ENCODE results near the gene C2CD4C.
"Not testable (repeated sequence)": the region's sequence is repeated elsewhere in the genome, so short reads cannot be mapped to it uniquely, and the experiment has no call there.

C2CD4C gene

DNA sequence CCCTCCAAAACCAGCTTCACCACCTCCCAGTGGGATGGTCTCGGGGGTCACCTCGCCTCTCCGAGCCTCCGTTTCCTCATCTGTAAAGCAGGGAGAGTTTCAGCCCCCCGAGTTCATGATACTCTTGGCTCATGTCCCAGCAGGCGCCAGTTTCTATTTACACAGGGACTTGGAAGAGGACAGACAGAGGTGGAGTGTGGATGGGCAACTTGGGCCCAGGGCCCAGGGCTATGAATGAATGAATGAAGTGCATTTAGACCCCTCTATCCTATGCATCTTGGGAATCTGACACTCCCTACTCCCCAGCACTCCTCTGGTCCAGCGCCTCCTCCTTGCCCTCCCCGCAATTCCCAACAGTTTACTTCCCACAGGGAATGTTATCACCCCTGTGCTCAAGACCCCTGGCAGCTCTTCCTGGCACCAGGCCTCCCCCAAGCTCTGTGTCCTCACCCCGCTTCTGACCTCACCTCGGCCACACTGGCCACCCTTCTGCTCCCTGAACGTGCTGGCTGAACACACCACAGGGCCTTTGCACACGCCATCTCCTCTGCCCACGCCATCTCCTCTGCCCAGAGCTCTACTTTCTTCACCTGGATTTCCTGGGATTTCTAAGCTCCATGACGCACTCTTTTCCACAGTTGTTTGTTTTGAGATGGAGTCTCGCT is 4.9 kb upstream of the C2CD4C start:
- no peak for DNase-seq

DNA sequence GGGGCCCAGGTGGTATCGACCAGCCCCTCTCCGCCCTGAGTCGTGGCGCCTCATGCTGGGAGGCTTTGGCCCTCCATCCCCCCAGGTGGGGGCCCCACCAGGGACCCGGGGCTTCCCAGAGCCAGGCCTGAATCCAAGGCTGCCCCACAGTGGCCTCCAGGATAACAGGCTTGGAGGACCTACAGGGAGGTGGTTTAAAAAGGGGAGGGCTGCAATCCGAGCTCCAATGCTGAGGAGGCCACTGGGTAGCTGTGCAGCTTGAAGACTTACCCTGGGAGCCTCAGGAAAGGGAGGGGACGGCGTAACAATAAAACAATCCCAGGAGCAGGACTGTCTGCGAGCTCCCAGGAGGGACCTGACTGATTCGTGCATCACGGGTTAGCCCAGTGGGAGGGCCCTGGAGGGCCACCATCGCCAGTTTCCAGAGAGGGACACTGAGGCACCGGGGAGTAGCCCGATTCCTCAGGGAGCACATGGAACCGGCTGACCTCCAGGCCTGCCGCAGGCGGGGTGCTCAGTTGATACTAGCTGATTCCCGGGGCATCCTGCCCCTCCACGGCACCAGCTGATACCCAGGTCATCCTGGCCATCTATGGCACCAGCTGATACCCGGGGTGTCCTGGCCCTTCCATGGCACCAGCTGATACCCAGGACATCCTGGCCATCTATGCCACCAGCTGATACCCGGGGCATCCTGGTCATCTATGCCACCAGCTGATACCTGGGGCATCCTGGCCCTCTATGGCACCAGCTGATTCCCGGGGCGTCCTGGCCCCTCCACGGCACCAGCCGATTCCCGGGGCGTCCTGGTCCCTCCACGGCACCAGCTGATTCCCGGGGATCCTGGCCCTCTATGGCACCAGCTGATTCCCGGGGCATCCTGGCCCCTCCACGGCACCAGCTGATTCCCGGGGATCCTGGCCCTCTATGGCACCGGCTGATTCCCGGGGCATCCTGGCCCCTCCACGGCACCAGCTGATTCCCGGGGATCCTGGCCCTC is 3.7 kb upstream of the C2CD4C start:
- DNase-seq = no peak

DNA sequence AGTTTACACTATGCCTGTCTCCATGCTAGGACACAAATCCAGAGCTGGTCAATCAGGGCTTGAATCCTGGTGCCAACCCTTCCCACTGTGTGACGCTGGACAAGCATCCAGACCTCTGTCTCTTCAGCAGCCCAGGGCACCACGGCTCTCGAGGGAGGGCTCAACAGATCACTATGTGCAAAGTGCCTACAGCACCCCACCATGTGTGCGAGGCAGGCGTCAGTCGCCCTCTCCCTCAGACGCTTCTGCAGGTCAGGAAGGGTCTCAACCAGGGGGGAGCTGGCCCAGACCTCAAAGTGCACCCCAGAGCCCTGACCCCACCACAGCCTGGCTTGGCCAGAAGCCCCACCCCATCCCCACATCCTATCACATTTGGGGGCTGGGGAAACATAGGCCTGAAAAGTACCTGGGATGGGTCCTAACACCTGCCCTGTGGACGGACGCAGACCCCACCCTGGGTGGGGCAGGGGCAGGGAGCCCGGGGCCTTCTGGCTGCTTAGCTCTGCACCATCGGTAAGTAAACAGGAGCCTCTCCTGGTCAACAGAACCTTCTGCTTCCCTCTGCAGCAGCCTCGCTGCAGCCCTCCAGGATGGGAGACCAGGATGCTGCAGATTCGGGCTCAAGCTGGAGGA is 2.9 kb upstream of the C2CD4C start:
- DNase-seq = no peak

DNA sequence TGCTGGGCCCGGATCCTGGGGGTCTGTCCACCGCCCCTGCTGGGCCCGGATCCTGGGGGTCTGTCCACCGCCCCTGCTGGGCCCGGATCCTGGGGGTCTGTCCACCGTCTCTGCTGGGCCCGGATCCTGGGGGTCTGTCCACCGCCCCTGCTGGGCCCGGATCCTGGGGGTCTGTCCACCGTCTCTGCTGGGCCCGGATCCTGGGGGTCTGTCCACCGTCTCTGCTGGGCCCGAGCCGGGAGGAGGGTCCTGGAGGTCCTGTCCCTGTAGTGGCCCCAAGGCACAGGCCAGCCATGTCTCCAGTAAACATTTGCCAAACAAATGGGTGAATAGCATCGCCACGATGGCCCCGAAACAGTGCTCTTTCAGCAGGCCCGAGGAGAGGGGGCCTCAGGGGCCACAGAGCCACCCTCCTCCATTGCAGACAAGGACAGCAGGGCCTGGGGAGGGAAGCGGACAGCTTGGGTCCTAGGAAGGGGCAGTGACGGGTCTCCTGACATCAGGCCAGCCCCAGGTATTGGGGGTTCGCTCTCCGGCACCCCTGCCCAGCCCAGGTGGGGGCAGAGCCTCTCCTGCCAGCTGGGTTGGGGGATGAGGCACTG is 2.3 kb upstream of the C2CD4C start:
- DNase-seq = not testable (repeated sequence)

DNA sequence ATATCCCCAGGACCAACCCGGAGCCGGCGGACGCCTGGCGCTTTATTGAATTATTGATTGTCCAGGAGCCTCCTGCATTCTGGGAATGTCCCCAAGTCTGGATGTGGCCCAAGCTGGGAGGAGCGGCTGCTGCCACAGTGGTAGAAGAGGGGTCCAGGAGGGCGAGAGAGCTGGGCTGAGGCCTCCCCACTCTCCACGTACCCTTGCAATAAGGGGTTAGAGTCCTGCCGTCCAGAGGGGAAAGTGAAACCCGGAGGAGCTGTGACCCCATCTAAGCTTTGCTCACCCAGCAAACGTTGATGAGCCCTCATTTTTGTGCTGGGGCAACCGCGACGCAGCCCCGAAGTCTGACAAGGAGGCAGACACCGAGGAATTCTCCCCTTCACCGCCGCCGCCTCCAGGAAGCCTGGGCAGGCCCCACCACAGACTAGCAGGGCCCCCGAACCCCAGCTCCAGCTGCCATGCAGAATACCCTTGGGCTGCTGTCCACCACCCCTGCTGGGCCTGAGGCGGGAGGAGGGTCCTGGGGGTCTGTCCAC is 1.4 kb upstream of the C2CD4C start:
- no peak for DNase-seq

DNA sequence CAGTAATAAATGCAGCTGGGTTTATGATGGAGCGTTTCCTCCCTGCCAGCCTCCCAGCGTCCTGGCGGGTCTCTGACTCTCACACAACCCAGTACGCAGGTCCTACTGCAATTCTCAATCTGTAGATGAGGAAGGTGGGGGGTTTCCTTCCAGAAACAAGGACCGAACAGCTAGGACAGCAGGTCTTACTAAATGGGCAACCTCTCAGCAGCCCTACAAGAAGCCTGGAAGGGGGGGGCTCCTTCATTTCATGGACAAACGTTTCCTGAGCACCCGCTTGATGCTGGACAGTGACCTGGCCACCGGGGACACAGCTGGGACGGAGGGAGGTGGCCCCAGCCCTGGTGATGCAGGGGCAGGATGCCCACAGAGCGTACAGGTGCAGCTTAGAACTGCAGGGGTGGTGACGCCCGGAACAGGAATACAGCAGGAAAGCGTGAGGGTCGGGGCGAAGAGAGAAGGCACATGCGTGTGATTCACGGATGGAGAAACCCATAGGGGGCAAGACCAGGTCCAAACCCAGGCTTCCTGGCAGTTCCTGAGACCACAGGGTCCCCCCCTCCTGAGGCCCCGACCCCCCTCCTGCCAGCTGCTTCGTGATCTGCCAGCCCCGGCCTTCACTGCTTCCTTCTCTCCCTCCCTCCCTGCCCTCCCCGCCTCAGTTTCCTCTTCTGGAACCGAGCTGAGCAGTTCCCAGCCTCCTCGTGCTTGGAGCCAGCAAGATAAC is 732 bp upstream of the C2CD4C start:
- DNase-seq = no peak

DNA sequence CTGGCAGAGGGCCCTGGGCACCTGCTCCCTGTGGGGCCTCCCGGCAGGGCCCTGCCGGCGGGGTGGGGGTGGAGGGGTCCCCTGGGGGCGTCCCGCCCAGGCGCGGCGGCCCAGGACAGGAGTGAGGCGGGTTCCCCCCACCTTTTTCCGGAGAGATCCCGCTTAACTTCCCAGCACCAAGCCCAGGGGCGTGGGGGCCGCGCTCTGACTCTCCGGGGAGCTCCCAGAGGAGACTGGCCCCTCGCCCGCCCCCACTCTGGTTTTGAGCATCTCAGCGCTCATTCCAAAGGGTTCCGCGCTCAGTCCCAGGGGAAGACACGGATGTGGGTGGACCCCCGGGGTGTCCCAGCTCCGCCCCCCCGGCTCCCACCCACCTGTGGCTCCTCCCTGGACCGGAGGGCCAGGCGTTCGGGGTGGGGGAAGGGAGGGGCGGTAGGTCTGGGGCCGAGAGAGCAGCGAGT is 476 bp downstream of the C2CD4C start:
- no peak for DNase-seq

DNA sequence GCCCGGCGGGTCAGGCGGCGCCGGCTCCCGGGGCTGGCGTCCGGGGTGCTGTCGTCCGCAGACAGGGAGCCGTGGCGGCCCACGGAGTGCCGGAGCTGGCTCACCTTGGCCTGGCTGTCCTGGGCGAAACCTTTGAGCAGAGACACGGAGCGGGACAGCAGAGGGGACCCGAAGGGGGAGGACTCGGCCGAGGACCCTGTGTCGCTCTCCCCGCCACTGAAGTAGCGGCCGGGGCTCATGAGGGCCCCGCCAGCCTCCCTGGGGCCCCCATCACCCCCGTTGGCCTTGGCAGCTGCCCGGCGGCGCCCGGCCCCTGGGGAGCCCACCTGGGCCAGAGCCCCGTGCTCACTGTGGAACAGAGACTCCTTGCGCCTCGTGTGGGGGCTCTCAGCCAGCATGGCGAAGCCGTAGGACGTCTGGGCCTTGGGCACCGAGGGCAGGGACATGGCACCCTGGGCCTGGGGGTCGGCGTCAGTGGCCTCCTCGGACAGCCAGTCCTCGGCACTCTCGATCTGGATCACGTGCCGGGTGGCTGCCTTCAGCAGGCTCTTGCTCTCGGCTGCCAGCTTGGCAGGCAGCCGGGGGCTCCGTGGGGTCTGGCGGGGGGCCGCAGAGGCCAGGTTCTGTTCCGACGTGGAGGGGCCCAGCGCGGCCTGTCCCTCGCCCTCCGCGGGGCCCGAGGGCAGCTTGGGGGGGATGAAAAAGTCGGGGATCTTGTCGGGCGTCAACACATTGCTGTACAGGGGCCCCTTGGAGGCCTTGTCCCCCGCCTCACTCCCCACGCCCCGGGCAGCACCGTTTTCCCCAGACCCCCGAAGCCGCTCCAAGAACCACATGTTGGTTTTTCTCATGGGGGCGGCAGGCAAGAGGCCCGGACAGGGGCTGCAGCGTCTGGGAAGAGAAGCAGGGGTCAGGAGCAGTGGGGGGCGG is 1.2 kb downstream of the C2CD4C start:
- DNase-seq = no peak

DNA sequence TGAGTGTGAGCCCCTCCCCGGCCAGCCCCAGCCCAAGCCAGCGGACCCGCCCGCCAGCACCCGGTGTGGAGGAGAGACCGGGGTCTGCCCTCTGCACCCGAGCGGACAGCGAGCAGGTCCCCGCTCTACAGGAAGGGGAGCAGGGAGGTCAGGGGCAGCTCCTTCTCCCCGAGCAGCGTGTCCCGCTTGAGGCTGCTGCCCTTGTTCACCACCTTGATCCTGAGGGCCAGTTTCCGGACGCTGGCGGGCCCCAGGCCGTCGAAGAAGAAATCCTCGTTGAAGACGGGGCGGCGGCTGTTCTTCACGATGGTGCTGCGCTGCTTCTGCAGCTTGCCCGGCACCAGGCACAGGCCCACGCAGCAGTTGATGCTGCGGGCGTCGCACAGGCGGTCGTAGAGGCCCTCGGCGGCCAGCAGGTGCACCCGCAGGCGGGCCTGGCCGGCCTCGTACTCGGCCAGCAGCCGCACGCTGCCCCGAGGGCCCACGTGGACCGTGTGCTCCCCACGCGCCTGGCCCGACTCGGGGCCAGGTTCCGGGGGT is 1.9 kb downstream of the C2CD4C start:
- DNase-seq = no peak

DNA sequence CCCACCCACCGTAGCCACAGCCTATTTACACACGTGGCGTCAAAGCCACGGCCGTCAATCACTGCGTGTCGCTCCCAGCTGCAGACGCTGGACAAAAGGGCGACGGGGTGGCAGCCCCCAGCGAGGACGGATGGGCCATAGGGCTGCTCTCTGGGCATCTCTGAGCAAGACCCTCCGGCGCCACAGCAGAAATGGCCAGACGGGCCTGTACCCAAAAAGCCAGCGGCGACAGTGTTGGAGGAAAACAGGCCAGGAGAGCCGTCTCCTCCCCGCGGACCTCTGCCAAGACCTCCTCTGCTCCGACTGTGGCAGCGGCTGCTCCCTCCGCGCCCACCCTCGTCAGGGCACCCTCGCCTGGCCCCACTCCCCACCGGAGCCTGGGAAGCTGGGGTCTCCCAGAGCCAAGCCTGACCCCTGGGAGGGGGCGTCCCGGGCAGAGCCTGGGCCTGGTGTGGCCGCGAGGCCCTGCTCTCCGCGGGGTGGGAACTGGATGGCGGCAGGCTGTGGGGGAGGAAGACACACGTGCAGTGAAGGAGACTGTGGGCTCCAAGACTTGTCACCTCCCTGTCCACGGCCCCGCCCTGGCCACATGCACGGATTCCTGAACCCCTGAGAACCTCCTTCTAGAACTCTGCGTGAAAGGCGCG is 2.7 kb downstream of the C2CD4C start:
- DNase-seq = no peak

DNA sequence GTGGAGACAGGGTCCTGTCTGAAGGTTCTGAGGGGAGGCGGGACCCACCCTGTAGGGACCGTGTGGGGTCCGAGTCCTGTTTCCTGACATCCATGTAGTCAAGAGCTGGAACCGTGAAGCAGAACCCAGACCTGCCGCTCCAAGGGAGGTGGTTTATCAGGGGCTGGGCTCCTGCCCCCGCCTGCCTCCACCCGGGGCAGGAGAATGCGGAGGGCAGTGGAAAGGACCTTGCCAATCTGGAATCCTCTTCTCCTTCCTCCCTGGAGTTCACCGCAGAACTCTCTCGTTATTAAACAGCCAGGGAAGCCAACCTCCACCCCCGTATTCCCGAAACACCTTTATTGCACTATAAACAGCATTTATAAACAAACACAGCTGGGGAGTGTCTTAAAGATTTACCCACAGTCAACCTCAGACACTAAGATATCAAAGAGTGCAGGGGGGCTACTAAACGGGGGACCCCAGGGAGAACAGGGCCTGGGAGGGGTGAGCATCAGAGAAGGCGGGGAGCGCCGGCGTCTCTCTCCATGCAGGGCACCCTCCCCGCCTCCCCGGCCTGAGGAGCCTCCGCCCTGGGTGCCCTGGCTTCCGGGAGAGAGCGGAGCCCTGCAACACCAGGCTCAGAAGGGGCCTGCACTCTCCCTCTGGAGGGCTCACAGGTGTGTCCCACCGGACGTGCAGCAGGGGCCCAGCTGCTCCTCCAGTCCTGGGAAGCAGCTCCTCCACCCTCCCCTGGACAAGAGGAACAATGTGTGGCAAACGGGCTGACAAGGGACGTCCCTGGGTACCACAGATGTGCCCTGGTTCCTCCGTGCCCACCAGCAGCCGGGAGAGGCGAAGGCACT is 3.6 kb downstream of the C2CD4C start:
- DNase-seq = no peak

DNA sequence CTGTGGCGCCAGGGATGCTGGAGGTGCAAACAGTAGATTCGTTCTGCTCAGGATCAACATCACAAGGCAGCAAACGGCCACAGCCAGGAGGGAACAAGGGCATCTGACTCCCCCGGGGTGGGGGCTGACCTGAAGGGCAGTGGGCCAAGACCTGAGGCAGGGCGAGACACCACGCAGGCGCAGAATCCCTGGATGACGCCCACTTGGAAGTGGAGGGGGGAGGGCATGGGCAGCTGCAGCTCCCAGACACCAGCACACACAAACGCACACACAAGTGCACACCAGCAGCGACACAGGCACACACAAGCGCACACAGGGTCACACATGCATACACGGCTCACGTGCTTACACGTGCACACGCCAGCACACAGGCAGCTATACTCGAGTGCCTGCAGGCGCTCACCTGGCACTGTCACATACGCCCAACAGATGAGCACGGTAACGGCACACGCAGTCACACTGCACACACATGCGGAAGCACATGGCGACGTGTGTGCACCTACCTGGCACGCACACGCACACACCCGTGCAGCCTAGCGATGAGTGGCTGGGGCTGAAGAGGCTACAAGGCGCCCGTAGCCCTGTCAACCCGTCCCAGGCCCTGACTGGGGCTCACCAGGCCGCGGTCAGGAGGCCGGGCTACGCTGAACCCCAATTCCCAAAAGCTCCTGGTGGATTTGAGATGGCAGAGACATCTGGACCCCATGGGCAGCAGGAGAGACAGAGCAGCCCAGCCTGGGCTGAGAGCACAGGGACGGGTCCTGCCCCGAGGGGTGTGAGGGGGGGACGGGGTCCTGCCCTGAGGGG is 5.5 kb downstream of the C2CD4C start:
- DNase-seq = no peak

DNA sequence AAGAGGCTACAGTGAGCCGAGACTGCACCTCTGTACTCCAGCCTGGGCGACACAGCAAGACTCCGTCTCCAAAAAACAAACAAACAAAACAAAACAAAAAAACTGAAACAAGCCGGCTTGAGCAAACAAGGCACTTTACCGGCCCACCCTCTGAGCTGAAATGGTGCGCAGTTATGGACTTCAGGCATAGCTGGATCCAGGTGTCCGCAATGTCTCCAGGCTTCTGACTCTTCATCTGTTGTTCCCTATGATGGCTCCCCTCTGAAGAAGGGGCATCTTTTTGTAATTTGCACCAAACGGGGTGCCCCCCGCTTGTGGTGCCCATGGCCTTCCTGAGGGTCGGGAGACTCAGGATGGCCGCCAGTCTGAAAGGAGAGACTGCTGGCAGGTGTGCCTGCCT is 6.2 kb downstream of the C2CD4C start:
- no peak for DNase-seq

DNA sequence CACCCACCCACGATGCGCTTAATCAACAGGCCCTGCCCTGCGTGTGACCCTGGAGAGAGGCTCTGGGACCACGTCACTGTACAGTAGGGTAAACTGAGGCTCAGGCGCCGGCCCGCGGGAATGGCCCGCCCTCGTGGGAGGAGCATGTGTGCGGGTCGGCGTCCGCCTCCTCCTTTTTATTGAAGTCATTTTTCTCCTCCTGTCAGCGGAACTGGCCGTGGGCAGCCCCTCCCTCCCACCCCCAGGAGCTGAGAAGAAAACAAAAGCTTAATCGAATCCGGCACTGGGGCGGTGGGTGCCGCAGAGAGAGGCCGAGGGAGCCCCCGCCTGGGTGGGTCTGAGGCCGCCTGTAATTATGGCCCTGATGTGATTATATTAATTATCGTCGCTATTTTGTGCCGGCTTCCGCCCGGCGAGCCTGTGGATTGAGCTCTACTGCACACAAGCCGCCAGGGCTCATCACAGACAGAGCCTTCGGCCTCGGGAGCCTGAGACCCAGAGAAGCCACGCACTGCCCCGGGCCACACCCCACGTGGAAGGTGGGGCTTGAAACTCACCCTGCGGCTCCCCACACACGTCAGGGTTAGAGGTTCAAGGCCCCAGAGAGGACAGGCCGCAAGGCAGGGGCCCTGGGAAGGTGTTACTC is 7.0 kb downstream of the C2CD4C start:
- DNase-seq = no peak

DNA sequence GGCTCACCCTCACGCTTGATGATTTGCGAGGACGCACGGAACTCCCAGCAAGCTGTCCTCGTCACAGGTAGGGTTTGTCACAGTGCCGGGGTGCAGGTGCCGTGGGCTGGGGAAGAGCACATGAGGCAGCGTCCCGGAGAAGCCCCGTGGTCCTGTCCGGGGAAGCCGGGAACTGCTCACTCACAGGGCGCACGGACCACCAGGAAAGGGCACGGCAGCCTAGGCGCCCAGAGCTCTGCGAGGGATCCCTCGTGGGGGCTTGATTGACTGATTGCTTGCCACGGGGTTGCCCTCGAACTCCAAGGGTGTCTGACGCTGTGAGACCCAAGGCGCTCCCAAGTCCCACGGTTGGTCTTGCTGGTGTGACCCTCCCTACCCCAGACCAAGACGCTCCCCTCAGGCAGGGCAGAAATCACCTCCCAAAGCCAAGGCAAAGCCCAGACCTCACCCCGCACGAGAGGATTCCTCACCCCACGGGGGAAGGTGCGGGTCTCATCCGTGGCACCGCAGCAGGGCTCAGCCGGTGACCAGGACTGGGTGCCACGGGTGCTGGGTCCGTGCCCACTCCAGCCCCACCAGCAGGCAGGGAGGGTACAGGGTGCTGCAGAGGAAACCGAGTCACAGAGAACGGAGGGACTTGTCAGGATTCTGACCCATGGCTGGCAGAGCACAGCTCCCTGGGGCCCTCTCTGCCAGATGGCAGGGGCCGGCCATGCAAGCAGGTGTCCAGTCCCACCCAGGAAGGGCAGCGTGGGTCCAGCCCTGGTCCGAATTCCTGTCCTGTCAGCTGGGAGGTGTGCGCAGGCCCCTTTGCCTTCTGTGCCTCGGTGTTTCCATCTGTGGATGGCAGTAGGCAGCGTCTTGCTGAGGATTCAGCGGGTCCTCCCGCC is 7.7 kb downstream of the C2CD4C start:
- no peak for DNase-seq

DNA sequence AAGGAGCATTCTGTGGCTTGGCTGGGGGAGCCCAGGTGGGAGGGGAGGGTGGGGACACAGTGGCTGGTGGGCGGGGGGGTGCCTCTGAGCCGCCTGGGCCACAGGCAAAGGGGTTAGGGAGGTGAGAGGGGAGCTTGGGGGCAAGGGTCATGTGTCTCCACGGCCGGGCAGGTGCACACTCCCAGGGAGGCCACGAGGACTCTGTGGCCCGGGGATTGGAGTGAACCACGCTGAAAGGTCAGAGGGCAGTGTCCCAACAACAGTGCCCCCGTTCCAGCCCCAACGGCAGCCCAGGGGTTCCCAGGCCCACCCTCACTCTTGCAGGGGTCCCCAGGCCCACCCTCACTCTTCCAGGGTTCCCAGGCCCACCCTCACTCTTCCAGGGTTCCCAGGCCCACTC is 9.6 kb downstream of the C2CD4C start:
- DNase-seq = no peak

DNA sequence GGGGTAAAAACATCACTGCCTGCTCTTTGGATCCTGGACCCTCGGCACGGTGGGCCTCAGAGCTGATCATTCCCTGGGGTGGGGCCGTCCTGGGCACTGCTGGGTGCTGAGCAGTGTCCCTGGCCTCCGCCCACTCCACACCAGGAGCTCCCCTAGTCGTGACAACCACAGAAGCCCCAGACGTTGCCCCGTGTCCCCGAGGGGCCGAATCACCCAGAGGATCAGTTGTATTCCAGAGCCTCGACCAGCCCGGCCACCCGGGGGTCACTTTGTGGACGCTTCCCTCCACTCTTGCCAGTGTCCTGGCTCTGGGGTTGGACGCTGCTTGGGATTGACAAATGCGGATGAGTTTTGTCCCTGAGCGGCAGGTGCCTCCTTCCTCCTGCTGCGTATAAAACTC is 10.2 kb downstream of the C2CD4C start:
- no peak for DNase-seq

All from right forelimb (tissue), 1 donor.